Fibroblast of skin of left biceps (primary cell): ENCODE data around the gene EIF3B.
A peak's percentile ranks its signal among the peaks of the same experiment; 100 is the strongest.
"Not testable (repeated sequence)": the region's sequence is repeated elsewhere in the genome, so short reads cannot be mapped to it uniquely, and the experiment has no call there.

Experiments used
- DNase-seq, 2 experiments: peaks; one replicate each; pipeline ENCODE4 v3.0.0-alpha.2; 2013; ENCODE audit warnings: low read depth in 2 of 2

EIF3B gene

GRCh38 chr7:2354186-2354938 lies at the start of gene EIF3B:
Gene EIF3B (plus strand): TSS chr7:2354827. CDS start chr7:2354922, 95 bp downstream.
- DNase-seq = peak; percentile 91 to 92

DNA sequence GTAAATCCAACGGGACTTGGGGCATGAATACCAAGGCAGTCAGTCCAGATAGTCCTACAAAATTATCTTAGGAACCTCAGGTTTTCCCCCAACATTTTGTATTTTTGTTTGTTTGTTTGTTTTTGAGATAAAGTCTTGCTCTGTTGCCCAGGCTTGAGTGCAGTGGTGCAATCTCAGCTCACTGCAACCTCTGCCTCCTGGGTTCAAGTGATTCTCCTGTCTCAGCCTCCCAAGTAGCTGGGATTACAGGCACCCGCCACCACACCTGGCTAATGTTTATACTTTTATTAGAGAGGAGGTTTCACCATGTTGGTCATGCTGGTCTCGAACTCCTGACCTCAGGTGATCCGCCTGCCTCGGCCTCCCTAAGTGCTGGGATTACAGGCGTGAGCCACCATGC lies 49.4 kb upstream of the EIF3B start:
- not testable (repeated sequence) for DNase-seq

DNA sequence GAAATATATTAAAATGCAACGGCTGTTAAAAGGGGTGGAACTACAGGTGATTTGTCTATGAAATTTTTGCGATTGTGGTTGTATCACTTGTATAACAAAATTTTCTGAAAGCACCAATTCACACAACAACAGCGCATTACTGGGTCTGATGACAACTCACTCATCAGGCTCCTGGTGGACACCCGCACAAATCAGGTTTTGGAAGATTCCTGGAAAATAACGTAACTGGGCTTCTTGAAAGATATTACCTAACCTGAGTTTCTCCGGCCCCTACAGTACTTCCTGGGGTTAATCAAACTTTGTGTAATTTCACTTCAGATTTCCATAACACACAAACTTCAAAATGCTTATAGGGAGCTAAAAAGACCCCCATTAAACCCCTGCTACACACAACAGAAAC lies 47.9 kb upstream of the EIF3B start:
- no peak for DNase-seq

GRCh38 chr7:2307690-2308107 lies 46.9 kb upstream of the EIF3B start:
- DNase-seq = no peak

- DNase-seq = peak in 1 of 2 experiments; percentile 35
These were observed 44.7 kb upstream of the EIF3B start for GRCh38 chr7:2309889-2310331.

- no peak for DNase-seq
These were observed 42.2 kb upstream of the EIF3B start for GRCh38 chr7:2312267-2312929.

DNA sequence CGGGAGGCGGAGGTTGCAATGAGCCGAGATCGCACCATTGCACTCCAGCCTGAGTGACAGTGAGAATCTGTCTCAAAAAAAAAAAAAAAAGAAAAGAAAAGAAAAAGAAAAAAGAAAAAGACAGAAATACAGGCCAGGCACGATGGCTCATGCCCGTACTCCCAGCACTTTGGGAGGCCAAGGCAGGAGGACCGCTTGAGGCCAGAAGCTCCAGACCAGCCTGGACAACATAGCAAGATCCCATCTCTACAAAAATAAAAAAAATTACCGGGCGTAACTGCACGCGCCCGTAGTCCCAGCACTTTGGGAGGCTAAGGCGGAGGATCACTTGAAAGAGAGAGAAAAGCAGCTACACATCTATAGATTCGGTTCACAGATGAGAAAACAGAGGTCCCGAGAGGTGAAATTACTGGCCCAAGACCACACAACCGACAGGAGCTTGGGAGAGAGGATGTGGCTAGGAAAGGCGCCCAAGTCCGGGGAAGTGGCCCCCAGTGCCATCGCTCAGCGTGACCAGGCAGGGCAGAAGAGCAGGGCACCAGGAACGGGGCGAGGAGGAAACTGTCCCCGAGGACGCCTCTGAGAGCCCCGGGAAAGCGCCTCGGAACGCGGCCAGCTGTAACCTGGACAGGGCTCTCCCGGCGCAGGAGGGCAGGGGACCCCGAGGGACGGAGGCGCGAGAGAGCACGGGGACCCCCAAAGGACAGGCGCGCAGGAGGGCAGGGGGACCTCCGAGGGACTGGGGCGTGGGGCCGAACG lies 41.0 kb upstream of the EIF3B start:
- DNase-seq = no peak

GRCh38 chr7:2314209-2314955 lies 40.2 kb upstream of the EIF3B start, which contains the start of gene SNX8:
Gene SNX8 (minus strand): TSS chr7:2314441. CDS start chr7:2314421, 20 bp downstream.
- DNase-seq = peak; percentile 45 to 47

DNA sequence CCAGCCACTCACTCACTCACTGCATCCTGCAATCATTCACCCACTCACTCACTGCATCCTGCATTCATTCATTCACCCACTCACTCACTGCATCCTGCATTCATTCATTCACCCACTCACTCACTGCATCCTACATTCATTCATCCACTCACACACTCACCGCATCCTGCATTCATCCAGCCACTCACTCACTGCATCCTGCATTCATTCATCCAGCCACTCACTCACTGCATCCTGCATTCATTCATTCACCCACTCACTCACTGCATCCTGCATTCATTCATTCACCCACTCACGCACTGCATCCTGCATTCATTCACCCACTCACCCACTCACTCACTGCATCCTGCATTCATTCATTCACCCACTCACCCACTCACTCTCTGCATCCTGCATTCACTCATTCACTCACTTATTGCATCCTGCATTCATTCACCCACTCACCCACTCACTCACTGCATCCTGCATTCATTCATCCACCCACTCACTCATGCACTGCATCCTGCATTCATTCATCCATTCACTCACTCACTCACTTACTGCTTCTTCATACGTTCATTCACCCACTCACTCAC lies 39.6 kb upstream of the EIF3B start:
- DNase-seq = not testable (repeated sequence)

GRCh38 chr7:2315787-2316186 lies 38.8 kb upstream of the EIF3B start:
- no peak for DNase-seq

DNA sequence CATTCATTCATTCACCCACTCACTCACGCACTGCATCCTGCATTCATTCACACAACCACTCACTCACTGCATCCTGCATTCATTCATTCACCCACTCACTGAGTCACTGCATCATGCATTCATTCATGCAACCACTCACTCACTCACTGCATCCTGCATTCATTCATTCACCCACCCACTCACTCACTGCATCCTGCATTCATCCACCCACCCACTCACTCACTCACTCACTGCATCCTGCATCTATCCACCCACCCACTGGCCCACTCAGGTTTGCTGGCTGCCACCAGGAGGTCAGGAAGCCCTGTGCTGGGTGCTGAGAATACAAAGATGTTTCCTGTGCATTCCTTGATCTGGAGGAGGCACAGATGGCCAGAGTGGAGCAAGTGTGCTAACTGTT lies 38.0 kb upstream of the EIF3B start:
- DNase-seq = no peak

GRCh38 chr7:2317556-2318293 lies 36.9 kb upstream of the EIF3B start:
- DNase-seq = no peak

- DNase-seq = no peak
These were observed 33.6 kb upstream of the EIF3B start for GRCh38 chr7:2321020-2321419.

DNA sequence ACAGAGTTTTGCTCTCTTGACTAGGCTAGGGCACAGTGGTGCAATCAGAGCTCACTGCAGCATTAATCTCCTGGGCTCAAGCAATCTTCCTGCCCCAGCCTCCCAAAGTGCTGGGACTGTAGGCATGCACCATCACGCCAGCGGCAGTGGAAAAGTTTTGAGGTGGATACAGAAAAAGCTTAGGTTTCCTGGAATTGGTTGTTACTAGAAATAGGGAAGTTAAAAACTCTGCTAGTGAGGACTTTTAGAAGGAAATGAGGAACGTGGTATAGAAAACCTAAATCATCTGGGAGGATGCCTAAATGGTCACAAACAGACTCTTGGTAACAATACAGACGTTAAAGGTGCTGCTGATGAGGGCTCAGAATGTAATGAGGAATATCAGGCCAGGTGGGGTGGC lies 29.5 kb upstream of the EIF3B start:
- no peak for DNase-seq

- no peak for DNase-seq
These were observed 27.7 kb upstream of the EIF3B start for GRCh38 chr7:2326951-2327350.

DNA sequence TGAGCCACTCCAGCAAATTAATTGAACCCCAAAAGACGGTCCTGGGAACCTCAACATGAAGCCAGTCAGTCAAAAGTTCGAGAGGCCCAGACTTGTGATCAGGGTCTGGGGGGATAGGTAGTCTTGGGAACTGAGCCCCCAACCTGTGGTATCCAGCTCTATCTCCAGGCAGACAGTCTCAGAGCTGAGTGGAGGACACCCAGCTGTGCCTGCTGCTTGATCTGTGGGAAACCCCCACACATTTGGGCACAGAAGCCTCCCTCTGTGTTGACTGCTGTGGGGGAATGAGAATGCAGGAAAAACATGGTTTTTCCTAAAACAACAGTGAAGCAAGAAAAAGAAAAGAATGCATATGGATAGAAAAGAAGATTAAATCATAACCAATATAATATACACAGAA lies 24.1 kb upstream of the EIF3B start:
- no peak for DNase-seq

DNA sequence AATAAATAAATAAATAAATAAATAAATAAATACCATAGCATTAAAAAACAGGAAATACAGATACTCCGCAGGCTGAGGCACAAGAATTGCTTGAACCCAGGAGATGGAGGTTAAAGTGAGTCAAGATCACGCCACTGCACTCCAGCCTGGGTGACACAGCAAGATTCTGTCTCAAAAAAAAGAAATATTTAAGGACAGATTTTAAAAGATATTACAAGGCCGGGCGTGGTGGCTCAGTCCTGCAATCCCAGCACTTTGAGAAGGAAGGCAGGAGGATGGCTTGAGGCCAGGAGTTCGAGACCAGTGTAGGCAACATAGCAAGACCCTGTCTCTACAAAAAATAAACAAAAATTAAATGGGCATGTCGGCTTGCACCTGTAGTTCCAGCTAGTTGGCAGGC lies 22.9 kb upstream of the EIF3B start:
- no peak for DNase-seq

DNA sequence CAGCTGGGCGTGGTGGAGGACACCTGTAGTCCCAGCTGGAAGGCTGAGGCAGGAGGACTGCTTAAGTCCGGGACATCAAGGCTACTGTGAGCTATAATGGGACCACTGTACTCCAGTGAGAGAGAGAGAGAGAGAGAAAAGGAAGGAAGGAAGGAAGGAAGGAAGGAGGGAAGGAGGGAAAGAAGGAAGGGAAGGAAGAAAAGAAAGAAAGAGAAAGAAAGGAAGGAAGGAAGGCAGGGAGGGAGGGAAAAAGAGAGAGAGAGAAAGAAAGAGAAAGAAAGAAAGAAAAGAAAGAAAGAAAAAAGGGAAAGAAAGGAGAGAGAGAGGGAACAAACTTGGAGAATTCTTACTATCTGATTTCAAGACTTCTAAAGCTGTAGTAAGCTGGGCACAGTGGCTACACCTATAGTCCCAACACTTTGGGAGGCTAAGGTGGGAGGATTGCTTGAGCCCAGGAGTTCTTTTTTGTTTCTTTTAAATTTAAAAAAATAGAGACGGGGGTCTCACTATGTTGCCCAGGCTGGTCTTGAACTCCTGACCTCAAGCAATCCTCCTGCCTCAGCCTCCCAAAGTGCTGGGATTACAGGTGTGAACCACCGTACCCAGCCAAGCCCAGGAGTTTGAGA lies 21.9 kb upstream of the EIF3B start:
- DNase-seq = not testable (repeated sequence)

- no peak for DNase-seq
These were observed 17.9 kb upstream of the EIF3B start for GRCh38 chr7:2336626-2337299.
